HT1080 (cell line): ENCODE results near the gene LAIR1. TPM values are rescaled to one million over a fixed set of nuclear protein-coding genes. Genes with fewer than 3 reads are reported as not detected.

Experiments used
- DNase-seq: peaks from one replicate; pipeline ENCODE4 v3.0.0-alpha.2; 2015; ENCODE audit warnings: low read depth
- total RNA-seq: library from RNA; depleted of rRNA; stranded (reverse); fragments of >200 nt; shearing (Covaris generic); gene quantifications from 2 replicates; pipeline ENCODE4 v1.2.3, GENCODE V29; 2014; rRNA removed

The LAIR1 gene
- total RNA-seq, 1 experiment from 2014 or later, result not detected

GRCh38 chr19:54317965-54318240, 46.8 kb downstream of the LAIR1 start:
- DNase-seq, result no peak

- peak; percentile 20 for DNase-seq
These were observed 47.4 kb downstream of the LAIR1 start for GRCh38 chr19:54317108-54317964.

GRCh38 chr19:54316746-54317107, 48.0 kb downstream of the LAIR1 start:
- DNase-seq, result peak; percentile 26

GRCh38 chr19:54315956-54316355, 48.8 kb downstream of the LAIR1 start:
- no peak for DNase-seq

- no peak for DNase-seq
These were observed 52.0 kb downstream of the LAIR1 start, which contains the start of gene LILRA5 for GRCh38 chr19:54312436-54313377. Gene LILRA5 (minus strand): TSS chr19:54313166. CDS start chr19:54313019, 147 bp downstream.

GRCh38 chr19:54312011-54312410, 52.7 kb downstream of the LAIR1 start:
- no peak for DNase-seq

GRCh38 chr19:54311486-54311885, 53.2 kb downstream of the LAIR1 start:
- no peak for DNase-seq

GRCh38 chr19:54310543-54310942, 54.2 kb downstream of the LAIR1 start:
- DNase-seq, result no peak

GRCh38 chr19:54309811-54310210, 54.9 kb downstream of the LAIR1 start:
- no peak for DNase-seq

- no peak for DNase-seq
These were observed 57.2 kb downstream of the LAIR1 start for GRCh38 chr19:54307389-54308020.

GRCh38 chr19:54305141-54305540, 59.6 kb downstream of the LAIR1 start:
- DNase-seq, result no peak

- DNase-seq, result no peak
These were observed 62.5 kb downstream of the LAIR1 start for GRCh38 chr19:54302257-54302656.

Other genes with a start within 250 kb of the LAIR1 start
- gene TFPT, start 249.3 kb downstream of the LAIR1 start, total RNA-seq, result 17.6 and 19.7 TPM in 2 replicates
- 102 and 104 TPM in 2 replicates for gene PRPF31, start 249.2 kb downstream of the LAIR1 start, total RNA-seq
- 20.4 and 30.3 TPM in 2 replicates for gene CNOT3, start 227.2 kb downstream of the LAIR1 start, total RNA-seq
- gene LENG1, start 205.2 kb downstream of the LAIR1 start, total RNA-seq, result 9.0 and 9.4 TPM in 2 replicates
- 1.2 TPM in 1 of 2 replicates, not detected in the other for gene TMC4, start 191.8 kb downstream of the LAIR1 start, total RNA-seq
- 82.4 and 104 TPM in 2 replicates for gene MBOAT7, start 175.4 kb downstream of the LAIR1 start, total RNA-seq
- 67.2 and 72.8 TPM in 2 replicates for gene TSEN34, start 173.6 kb downstream of the LAIR1 start, total RNA-seq
- 2,721 and 3,393 TPM in 2 replicates for gene RPS9, start 164.1 kb downstream of the LAIR1 start, total RNA-seq
- not detected in 2 replicates for gene LILRB3, start 141.9 kb downstream of the LAIR1 start, total RNA-seq
- not detected in 2 replicates for gene LILRA6, start 122.1 kb downstream of the LAIR1 start, total RNA-seq
- not detected in 2 replicates for gene LILRB5, start 107.7 kb downstream of the LAIR1 start, total RNA-seq
- gene LILRB2, start 83.8 kb downstream of the LAIR1 start, total RNA-seq, result not detected in 2 replicates
- gene LILRA5, start 51.8 kb downstream of the LAIR1 start, total RNA-seq, result not detected in 2 replicates
- gene LILRA4, start 25.8 kb downstream of the LAIR1 start, total RNA-seq, result not detected in 2 replicates
- gene TTYH1, start 50.5 kb upstream of the LAIR1 start, total RNA-seq, result not detected in 2 replicates
- gene LENG8, start 84.3 kb upstream of the LAIR1 start, total RNA-seq, result 13.9 and 20.3 TPM in 2 replicates
- gene LENG9, start 98.8 kb upstream of the LAIR1 start, total RNA-seq, result 5.4 and 6.5 TPM in 2 replicates
- gene CDC42EP5, start 108.4 kb upstream of the LAIR1 start, total RNA-seq, result 1.7 and 1.8 TPM in 2 replicates
- not detected in 2 replicates for gene LAIR2, start 137.9 kb upstream of the LAIR1 start, total RNA-seq
- not detected in 2 replicates for gene LILRA2, start 208.9 kb upstream of the LAIR1 start, total RNA-seq
- not detected in 2 replicates for gene LILRA1, start 228.7 kb upstream of the LAIR1 start, total RNA-seq